Midbrain (tissue), 1 donor: Measurements from ENCODE around the gene CGNL1.

ENCODE experiments used
- DNase-seq: peaks from one replicate; lab custom pipeline; 2025; lab: John Stamatoyannopoulos, UW

The CGNL1 gene

DNA sequence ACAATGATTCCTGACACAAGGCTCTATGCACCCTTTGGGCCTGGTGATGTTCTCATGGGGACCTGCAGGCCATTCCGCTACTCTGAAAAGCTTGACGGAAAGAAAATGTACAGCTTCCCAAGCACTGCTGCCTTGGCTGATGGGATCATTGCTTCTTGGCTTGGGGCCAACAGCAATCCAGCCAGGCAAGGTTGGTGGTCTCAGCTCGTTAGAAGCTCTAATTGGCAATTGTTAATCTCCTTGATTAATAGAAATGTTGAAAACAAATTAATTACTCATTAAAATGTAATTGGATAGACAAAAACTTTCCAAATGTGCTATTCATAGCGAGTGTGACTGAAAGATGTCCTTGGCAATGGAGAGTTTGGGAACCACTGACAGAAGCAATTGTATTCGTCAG, 199.1 kb downstream of the CGNL1 start:
- DNase-seq: no peak

GRCh38 chr15:57578288-57578900, 202.1 kb downstream of the CGNL1 start:
- no peak for DNase-seq

- DNase-seq: no peak
These were observed 204.1 kb downstream of the CGNL1 start for GRCh38 chr15:57580428-57580827.

DNA sequence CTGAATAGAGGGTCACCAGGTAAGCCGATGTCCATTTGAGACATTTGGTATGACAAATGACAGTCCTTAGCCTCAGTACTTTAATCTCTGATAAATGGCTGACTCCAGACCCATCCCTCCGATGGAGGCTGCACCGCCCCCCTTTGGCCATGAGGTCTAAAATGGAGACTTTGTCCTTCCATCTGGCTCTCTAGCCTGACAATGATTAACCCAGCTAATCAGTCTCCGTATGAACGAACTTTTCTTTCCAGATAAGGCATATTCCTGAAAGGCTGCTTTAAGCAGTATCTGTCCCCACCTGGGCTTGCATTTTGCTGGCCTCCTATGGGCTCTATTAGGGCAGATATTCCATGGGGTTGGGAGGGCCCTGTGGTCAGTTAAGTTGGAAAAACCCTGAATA, 204.6 kb downstream of the CGNL1 start:
- no peak for DNase-seq

GRCh38 chr15:57582090-57582489, 205.8 kb downstream of the CGNL1 start:
- DNase-seq: no peak

- no peak for DNase-seq
These were observed 207.0 kb downstream of the CGNL1 start for GRCh38 chr15:57583282-57583681.

GRCh38 chr15:57583720-57584119, 207.4 kb downstream of the CGNL1 start:
- DNase-seq: no peak

DNA sequence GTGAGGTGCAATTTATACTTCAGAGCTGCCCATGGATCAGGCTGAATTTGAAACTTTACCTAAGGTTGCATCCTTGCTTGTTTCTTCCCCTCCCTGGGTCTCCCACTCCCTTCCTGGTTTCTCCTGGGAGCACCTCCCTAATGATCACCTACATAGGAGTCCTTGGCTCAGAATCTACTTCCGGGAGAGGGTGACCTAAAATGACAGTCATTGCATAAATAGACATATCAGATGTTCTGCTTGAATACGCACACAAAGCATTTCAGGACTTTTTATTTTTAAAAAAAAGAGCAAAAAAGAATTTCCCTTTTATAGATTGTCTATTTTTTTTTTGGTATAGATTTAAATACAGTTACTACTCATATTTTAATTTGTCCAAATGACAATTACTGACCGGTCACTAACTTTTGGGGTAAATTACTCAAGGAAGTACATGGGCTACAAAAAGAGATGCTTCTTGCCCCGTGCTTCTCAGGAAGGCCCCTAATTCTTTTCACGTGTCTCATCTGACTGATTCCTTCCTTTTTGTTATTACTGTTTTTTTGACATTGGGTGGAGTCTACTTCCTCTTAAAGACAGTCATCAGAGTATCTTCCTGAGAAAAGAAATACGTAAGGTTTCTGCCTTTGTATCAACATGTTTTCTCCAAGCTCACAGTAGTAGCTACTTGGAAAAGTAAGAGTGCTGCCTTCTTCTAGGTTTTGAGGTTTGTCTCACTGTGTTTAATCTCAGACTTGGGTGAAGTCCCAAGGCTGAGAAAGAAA, 210.5 kb downstream of the CGNL1 start:
- no peak for DNase-seq

DNA sequence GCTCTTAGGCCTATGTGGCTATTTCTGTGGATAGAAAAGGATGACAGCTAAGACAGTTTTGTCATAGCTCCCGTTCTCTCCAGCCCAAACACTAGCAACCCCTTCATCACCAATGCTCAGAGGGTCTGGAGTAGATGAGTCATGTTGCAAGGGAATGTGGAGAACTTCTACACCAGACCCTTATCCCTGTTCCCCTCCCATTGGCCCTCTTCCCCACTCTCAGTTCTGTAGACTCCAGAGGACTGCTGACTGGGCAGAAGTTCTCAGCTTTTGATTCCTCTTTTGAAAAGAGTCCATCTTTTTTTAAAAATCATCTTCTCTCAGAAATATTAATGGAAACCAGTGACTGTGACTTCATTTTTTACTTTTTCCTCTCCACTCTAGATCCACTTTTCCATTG, 213.0 kb downstream of the CGNL1 start:
- DNase-seq: no peak

GRCh38 chr15:57589754-57590153, 213.4 kb downstream of the CGNL1 start:
- no peak for DNase-seq

DNA sequence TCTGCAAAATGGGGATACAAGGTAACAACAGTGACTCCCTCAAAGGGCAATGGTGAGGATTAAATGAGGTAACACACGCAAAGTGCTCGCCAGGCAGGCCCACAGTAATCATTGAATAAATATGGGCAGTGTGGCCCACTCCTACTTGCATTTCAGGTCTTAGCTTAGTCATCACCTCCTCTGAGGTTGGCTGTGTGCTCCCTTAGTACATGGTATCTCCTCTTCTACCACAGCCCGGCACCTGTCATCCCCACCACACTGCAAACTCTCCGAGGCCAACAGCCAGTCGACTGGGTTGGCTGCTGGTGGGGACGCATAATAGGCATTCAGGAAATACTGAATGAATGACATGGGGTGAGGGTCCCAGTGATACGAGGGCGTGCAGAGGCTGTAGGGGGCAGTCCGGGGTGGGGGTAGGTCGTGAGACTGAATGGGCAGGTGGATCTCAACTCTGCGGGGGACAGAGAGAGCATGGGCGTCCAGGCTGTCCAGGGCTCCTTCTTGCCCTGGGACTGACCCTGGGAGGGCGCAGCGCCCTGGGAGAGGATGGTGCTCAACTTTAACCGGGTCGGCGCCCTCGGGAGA, 215.0 kb downstream of the CGNL1 start:
- DNase-seq: no peak

DNA sequence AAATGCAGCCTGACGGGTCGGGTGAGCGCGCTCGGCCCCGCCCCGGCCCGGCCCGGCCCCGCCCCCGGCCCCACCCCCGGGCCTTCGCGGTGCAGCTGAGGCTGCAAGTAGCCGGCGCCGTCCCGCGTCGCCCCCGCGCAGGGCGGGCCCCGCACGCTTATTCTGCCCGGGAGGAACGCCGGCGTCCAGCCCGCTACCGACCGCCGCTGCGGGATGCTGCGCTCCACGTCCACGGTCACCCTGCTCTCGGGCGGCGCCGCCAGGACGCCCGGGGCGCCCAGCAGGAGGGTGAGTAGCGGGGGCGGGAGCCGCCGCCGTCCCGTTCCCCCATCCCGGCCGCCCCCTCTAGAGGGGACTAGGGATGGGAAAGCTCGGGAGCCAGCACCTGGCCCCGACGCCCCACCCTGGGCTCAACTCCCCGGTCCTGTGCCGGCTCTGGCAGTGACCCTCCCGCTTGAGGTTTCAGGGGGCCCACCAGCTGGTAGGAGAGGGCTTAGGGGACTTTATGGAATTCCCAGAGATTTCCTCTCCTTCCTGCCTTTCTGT, 215.6 kb downstream of the CGNL1 start, which contains the start of gene MYZAP:
TSS of gene MYZAP (plus strand) at position 83 of the 546 bp plus-strand sequence. CDS start at position 214, 131 bp downstream.
- DNase-seq: no peak

GRCh38 chr15:57592426-57592825, 216.1 kb downstream of the CGNL1 start:
- DNase-seq: no peak

GRCh38 chr15:57592836-57593420, 216.6 kb downstream of the CGNL1 start:
- no peak for DNase-seq

- no peak for DNase-seq
These were observed 218.2 kb downstream of the CGNL1 start for GRCh38 chr15:57594479-57594878.

DNA sequence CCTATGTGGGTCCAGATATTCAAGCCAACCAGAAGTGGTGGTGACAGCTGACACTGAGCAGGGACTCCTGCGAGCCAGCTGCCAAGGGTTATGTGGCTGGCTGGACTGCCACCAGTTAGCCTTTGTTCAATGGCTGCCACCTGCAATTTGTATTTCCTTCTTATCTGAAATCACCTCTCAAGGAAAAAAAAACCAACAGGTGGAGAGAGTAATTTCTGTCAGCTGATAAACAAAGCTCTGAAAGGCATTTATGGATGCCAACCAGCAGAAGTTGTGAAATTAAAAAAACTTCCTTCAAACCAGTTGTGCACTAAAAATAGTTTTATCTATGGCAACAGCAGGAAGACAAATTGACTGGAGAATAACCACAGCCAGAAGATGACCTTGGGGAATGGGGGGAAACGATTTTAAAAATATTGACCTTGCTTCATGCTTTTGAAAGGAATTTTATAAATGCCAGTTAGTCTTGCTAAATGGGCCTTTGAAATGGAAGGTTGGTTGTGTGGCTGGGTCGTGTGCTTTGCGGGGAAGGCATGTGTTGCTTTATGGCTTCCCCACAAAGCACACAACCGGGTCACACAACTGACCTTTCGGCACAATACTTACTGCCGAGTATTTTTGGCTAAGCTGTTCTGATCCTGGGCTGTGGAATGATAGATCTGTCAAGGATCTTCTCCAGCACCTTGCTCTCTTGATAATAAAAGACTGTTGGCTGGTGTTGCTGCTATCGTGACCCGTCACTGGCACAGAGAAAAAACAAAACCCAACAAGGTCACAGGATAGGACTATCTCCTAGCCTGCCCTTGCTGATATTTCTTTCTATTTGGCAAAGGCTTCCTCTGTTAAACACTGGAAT, 218.9 kb downstream of the CGNL1 start:
- DNase-seq: no peak

DNA sequence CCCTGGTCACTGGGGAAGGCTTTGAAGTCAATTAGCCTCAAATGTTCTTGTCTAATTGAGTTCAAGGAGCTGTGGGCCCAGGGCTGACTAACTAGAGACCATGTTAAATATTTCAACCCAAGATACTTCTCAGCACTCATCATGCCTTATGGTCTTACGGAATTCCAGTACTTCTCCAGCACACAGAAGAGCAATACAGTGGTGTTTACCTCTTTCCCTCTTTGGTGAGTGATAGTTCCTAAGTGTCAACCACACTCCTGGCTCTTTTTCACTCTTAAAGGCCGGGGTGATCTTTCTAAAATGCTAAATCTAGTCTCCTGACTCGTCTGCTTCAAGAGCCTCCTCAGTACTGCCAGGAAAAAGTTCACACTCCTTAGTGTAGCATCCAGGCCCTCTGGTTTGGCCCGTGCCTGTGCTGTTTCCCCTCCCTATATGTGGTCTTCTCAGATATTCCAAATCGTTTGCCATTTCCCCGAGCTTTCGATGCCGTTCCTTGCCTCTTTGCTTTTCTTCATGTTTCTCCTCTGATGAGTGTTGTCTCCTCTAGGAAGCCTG, 220.1 kb downstream of the CGNL1 start:
- no peak for DNase-seq

DNA sequence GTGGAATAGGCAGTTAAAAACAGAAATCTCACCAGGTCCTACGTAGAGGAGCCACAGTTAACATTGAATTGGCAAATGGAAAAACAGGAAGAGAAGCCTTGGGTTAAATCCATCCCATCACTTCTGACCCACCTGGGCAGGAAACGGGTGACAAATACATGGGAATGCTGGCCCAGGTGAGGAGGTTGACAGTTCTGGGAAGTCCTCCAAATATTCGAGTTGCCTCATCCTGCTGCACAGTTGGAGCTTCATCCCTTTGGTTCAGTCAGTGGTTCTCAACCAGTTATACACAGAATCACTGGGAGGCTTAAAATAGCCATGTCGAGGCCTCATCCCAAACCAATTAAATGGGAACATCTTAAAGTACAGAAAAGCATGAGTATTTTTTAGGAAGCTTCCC, 220.7 kb downstream of the CGNL1 start:
- no peak for DNase-seq

DNA sequence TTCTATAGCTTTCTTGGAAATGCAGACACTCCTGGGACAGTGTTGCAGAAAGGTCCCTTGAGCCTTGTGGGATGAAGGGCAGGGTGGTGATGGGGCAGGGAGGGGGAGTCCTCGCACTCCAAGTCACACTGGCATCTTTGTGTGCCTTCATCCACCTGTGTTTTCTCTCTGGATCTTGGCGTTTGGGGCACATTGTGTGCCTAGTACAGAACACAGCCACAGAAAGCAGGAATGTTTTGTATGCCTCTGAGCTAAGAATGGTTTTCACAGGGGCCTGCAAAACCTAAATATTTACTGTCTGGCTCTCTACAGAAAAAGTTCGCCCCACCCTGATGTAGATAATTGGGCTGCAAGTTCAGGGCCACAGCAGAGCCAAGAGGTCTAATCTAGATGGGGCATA, 221.1 kb downstream of the CGNL1 start:
- no peak for DNase-seq

DNA sequence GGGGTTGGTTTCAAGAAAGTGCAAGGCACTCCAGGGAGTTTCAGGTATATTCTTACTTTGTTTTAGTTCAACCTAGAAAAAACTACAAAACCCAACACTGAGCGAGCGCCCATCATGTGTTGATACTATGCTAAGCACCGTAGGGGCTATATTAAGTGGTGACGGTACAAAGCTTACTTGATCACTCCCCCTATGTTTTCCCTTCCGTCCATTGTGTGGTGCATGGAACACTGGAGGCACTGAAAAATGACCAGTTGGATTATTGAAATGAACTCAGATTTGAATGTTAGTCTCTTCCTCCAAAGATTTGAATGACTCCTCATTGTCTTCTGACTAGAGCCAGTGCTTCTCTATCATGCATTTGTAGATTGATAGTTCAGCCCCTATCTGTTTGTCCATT, 222.0 kb downstream of the CGNL1 start:
- DNase-seq: no peak

- DNase-seq: no peak
These were observed 223.0 kb downstream of the CGNL1 start for GRCh38 chr15:57599296-57599810.
